GM19035 (cell line): ENCODE results near the gene ZNF22.
"Not testable (repeated sequence)": the region's sequence is repeated elsewhere in the genome, so short reads cannot be mapped to it uniquely, and the experiment has no call there.

Experiments
- ATAC-seq: cut with Tn5 transposase; IDR thresholded peaks from one replicate; pipeline ENCODE4 v1.9.1; 2021; ENCODE audit not compliant: unreplicated experiment

ZNF22 gene

DNA sequence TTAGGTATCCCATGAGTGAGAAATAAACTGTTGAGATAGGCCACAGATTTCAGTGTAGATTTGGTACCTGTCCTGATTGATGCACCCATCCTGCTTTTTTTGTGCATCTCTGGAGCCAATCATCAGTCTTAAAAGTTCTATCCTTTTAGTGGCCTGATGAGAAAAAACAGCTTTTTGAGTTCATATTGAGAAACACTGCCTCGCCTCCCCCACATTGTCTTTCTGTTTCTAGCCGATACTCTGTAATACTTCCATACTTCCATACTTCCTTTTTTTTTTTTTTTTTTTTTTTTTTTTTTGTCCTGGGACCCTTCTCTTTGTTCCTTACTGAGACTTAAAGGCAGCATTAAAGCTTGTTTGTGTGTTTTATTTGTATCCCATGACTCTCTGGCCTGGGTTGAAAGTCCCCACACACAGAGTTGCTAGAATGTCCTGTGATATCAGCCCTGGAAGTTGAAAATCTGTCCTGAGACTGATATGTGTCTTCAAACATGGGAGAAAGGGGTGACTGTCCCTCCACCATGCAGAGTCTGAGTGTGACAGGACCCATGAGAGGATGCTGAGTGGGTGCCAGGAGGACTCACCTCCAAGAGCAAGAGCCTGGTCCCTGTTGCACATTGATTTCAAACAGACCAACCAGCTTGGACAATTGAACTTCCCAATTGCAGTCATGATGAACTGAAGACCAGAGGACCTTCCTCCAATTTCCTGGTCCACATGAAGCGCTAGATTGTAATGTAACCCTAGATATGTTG, 5.7 kb downstream of the ZNF22 start:
- ATAC-seq, result no peak

DNA sequence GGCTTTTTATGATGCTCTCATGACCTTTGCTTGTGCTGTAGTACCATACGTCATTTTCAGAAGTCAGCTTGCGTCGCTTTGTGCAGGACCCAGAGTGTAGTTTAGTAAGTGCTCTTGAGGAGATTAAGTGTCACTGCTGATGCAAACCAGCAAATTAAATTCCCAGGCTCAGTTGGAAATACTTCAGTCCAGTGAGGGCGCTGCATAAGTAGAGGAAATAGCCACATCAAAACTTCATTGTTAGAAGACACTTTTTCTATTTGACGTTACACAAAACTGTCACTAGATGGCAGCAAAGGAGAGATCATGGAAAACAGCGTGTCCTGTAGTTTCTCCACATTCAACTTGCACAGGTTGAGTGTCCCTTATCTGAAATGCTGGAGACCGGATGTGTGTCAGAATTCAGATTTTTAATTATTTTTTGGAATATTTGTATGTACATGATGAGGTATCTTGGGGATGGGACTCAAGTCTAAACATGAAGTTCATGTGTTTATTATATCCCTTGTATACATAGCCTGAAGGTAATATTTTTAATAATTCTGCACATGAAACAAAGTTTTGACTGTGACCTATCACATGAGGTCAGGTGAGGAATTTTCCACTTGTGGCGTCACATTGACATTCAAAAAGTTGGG, 7.9 kb downstream of the ZNF22 start:
- peak; percentile 88 for ATAC-seq

DNA sequence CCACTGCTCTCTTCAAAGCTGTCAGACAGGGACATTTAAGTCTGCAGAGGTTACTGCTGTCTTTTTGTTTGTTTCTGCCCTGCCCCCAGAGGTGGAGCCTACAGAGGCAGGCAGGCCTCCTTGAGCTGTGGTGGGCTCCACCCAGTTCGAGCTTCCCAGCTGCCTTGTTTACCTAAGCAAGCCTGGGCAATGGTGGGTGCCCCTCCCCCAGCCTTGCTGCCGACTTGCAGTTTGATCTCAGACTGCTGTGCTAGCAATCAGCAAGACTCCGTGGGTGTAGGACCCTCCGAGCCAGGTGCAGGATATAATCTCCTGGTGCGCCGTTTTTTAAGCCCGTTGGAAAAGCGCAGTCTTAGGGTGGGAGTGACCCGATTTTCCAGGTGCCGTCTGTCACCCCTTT, 13.8 kb downstream of the ZNF22 start:
- ATAC-seq, result not testable (repeated sequence)

DNA sequence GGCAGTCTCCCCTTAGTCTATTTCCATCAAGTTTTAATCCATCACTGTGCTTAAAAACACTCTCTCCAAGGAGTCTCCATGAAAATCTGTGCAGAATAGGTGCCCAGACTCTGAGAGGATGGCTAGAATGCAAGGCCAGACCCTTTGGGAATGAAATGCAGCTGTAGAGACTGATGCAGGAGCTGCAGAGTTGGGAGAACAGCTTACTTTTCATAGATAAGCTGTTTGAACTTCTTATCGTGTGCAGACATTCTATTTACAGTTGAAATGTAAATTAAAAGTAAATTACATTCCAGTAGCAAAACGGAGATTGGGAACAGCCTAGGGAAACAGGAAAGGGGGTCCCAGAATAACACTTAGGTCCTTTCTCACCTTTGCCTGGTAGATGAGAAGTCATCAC, 14.9 kb downstream of the ZNF22 start:
- no peak for ATAC-seq

DNA sequence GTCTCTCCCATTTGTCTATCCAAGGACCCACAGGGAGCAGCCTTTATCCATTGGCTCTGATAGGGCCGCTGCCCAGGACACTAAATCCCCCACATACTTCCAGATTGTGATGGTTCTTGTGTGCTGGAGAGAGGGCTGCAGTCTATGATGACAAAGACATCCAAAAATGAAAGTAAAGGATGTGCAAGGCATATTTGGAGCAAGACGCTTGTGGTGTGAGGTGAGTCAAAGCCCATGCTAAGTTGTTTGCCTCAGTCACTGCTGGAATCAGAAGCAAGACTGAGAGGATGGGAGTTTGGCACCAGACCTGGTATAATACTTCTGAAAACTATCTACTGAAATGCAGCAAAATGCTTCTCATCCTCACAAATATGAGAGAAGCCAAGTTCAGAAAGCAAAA, 22.7 kb downstream of the ZNF22 start:
- ATAC-seq, result no peak

DNA sequence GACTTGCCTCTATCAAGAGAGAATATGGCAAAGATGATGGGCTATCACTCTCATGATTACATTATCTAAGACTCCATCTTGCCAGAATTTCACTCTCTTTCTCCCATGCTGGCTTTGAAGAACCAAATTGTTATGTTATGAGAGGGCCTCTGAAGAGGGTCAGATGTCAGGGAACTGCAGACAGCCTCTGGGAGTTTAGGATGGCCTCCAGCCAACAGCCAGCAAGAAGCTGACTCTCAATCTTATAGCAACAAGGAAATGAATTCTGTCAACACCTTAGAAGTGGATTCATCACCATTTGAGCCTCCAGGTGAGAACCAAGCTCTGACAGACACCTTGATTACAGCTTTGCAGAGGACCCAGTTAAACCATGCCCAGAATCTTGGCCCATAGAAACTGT, 33.6 kb downstream of the ZNF22 start:
- ATAC-seq, result no peak

DNA sequence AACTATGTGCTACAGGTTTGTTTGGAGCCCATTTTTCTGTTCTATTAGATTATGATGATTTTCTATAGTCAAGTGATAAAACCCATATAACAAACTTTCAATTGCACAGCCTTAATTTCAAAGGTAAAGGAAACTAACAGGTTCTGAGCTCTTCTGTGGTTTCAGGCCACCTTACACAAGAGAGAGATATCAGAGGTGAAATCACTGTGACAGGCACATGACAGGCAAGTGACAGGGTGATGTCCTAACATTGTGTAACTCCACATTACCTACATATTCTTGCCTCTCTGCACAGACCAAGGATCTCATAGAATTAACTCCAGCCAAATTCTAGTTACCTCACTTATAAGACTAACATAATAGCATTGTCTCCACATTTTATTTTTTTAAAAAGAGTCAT, 35.0 kb downstream of the ZNF22 start:
- no peak for ATAC-seq

DNA sequence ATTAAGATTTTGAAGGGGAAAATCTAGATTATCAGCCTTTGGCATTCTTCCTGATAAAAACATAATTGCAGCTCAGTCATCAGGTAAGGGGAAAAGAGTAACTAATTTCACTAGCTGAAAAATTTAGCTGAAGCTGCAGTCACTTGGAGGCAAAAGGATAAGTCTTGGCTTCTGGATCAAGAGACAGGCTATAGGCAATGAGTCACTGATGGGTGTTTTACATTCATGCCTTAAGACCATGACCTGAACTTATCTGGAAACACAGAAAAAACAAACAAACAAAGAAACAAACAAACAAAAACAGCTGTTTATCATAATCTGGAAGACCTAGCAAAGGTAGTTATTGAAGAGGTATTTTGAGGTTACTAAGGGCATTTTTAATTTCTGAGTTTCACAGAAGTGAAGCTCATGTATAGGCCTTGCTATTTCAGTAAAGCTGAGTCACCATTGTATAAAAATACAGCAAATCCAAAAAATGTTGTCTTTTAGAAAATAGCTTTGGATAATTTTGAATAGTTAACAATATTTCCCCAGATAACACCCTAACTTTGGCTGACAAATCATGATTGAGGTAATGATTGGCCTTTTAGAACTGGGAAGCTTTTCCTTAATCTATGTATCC, 40.3 kb downstream of the ZNF22 start:
- ATAC-seq, result no peak

DNA sequence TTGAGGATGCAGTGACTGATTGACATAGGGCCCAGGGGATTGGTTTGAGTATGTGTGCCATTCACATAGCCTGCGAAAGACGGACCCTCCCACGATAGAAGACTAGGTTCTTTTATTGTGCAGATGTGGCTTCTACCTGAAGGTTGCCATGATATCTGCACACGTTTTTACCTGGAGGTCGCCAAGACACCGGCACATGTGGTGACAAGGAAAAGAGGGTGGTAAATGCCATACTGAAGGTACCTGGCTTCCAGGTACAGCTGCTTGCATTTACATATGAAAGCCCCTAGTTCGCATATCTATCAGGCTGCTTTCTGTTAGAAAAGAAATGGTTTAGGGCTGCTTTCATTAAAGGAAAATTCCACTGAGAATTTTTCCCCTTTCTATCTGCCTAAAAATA, 43.6 kb downstream of the ZNF22 start:
- no peak for ATAC-seq

DNA sequence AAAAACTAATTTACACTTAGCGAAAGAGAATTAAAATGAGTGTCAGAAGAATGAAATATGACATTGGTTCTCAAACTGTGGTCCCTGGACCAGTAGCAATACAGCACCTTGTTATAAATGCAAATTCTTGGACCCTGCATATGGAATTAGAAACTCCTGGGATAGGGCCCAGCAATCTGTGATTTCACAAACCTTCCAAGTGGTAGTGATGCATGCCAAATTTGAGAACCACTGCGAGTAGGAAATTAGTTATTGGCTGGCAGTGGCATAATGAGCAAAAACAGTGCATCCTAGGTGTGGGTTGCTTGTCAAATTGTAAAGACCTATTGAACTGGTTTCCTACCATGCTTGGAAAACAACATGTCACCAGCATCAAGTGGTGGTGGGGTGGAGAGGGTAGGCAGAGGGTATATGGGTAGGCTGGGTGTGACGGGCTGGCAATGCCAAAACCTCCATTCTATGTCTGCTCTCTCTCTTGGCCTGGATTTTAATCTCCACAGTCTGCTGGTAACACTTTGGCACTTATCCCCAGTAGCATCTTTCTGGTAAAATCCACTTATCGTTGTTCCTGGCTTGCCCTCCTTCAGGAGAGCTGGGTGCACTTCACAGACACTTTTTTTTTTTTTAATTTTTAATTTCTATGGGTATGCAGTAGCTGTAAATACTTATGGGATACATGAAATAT, 50.0 kb downstream of the ZNF22 start:
- no peak for ATAC-seq

DNA sequence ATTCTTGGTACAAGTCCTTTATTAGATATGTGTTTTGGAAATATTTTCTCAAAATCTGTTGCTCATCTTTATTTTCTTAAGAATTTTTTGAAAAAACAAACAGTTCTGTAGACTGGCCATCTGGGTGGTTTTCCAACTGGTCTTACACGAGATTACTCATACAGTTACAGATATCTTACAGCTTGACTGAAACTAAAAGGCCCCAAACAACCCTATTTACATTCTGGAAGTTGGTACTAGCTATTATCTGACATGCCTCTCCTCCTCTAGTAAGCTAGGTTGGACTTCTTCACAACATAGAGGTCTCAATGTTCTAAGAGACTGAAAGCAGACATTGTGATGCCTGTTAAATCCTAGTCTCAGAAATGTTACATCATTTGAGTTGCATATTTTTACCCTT, 52.0 kb downstream of the ZNF22 start:
- ATAC-seq, result no peak

DNA sequence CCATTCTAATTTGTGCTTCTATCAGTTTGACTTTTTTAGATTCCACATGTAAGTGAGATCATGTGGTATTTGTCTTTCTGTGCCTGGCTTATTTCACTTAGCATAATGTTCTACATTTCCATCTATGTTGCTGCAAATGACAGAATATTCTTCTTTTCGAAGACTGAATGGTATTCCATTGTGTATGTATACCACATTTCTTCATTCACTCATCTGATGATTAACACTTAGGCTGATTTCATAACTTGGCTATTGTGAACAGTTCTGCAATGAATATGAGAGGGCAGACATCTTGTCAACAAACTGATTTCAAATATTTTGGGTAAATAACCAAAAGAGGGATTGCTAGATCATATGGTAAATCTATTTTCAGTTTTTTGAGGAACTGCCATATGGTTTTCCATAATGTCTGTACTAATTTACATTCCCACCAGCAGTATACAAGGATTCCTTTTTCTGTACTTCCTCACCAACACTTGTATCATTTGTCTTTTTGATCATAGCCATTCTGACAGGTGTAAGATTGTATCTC, 52.9 kb downstream of the ZNF22 start:
- no peak for ATAC-seq
